ENCODE data around the gene CARD10.

DNA sequence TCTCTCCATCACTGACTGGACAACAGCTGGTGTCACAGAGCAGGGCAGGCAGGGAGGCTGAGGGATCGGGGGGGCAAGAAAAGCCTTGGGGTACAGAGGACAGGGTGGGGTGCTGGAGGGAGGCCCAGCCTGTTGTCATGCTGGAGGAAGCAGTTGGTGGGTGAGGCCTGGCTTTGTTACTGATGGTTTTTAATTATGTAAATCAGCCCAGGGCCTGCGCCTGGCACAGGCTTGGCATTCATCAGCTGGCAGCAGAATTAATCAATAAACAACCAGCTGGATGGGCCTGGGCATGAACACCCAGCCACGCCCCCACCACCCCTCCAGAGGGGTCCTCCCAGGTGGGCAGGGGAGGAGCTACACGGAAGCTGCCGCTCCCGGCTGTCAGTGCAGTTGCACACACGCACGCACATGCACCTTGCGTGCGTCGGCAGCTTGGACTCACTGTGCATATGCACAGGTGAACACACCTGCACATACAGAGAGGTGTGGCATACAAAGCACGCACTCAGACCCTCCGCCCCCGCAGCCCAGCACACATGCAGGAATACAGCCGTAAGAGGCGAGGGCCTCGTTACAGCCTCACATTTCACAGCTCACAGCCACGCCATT lies 70.6 kb downstream of the CARD10 start:
- TF ChIP-seq RAD21 (IDR thresholded peaks at IDR 0.05; ENCODE audit: low read length), result no peak
- TF ChIP-seq, protein P1, sequence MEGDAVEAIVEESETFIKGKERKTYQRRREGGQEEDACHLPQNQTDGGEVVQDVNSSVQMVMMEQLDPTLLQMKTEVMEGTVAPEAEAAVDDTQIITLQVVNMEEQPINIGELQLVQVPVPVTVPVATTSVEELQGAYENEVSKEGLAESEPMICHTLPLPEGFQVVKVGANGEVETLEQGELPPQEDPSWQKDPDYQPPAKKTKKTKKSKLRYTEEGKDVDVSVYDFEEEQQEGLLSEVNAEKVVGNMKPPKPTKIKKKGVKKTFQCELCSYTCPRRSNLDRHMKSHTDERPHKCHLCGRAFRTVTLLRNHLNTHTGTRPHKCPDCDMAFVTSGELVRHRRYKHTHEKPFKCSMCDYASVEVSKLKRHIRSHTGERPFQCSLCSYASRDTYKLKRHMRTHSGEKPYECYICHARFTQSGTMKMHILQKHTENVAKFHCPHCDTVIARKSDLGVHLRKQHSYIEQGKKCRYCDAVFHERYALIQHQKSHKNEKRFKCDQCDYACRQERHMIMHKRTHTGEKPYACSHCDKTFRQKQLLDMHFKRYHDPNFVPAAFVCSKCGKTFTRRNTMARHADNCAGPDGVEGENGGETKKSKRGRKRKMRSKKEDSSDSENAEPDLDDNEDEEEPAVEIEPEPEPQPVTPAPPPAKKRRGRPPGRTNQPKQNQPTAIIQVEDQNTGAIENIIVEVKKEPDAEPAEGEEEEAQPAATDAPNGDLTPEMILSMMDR (IDR thresholded peaks at IDR 0.05), result no peak
- TF ChIP-seq, protein P2, sequence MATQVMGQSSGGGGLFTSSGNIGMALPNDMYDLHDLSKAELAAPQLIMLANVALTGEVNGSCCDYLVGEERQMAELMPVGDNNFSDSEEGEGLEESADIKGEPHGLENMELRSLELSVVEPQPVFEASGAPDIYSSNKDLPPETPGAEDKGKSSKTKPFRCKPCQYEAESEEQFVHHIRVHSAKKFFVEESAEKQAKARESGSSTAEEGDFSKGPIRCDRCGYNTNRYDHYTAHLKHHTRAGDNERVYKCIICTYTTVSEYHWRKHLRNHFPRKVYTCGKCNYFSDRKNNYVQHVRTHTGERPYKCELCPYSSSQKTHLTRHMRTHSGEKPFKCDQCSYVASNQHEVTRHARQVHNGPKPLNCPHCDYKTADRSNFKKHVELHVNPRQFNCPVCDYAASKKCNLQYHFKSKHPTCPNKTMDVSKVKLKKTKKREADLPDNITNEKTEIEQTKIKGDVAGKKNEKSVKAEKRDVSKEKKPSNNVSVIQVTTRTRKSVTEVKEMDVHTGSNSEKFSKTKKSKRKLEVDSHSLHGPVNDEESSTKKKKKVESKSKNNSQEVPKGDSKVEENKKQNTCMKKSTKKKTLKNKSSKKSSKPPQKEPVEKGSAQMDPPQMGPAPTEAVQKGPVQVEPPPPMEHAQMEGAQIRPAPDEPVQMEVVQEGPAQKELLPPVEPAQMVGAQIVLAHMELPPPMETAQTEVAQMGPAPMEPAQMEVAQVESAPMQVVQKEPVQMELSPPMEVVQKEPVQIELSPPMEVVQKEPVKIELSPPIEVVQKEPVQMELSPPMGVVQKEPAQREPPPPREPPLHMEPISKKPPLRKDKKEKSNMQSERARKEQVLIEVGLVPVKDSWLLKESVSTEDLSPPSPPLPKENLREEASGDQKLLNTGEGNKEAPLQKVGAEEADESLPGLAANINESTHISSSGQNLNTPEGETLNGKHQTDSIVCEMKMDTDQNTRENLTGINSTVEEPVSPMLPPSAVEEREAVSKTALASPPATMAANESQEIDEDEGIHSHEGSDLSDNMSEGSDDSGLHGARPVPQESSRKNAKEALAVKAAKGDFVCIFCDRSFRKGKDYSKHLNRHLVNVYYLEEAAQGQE (IDR thresholded peaks at IDR 0.05; ENCODE audit: low read depth, low read length), result no peak
- no peak for TF ChIP-seq RFX5 (IDR thresholded peaks at IDR 0.05; ENCODE audit: low read length)
- TF ChIP-seq, protein P3, sequence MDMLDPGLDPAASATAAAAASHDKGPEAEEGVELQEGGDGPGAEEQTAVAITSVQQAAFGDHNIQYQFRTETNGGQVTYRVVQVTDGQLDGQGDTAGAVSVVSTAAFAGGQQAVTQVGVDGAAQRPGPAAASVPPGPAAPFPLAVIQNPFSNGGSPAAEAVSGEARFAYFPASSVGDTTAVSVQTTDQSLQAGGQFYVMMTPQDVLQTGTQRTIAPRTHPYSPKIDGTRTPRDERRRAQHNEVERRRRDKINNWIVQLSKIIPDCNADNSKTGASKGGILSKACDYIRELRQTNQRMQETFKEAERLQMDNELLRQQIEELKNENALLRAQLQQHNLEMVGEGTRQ (IDR thresholded peaks at IDR 0.05; ENCODE audit: borderline replicate concordance, low read depth, low read length), result no peak

All from SK-N-SH (cell line).